ENCODE data around the gene FOXL3.
"Not testable (repeated sequence)": the region's sequence is repeated elsewhere in the genome, so short reads cannot be mapped to it uniquely, and the experiment has no call there.

Gene FOXL3

GRCh38 chr7:257647-257992 lies 32.4 kb upstream of the FOXL3 start:
- no peak for TF ChIP-seq JUND (IDR thresholded peaks at IDR 0.05; ENCODE audit: low read depth)
- in situ Hi-C loops (cut with HindIII; ENCODE audit: low pct_unique_long_range_greater_than_20kb, low sequenced_read_pairs) = no loop called here
- DNase-seq (ENCODE audit: low read depth in 1 of 2, low spot score in 1 of 2) = no peak

DNA sequence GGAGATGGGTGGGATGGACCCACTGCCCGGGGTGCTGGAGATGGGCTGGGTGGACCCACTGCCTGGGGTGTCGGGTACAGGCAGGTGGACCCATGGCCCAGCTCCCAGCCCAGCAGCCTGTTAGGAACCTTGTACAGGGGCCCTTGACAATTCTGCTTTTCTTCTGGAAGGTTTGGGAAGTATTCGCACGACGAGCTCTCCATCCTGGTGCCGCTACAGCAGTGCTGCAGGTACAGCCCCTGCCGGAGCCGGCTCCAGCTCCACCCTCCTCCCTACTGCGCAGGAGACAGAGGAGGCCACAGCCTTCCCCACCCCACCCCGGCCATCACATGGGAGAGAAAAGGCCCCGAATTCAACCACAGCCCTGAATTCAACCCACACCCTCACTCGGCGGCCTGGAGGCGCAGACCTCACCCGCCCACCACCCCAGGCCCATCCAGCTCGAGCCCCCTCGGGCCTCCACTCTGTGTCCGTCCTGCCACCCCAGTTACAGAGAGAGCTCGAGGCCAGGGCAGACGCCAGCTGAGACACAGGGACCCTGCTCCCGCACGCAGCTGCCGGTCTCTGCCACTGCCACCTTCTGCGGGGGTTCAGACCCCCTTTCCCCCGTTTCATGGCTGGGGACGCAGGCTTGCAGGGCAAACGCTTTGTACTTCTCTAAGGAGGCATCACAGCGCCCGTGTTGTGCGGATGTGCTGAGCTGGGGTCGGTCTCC lies 31.3 kb upstream of the FOXL3 start:
- TF ChIP-seq JUND (IDR thresholded peaks at IDR 0.05; ENCODE audit: low read depth) = no peak
- DNase-seq (ENCODE audit: low read depth in 1 of 2, low spot score in 1 of 2) = no peak
- in situ Hi-C loops (cut with HindIII; ENCODE audit: low pct_unique_long_range_greater_than_20kb, low sequenced_read_pairs) = no loop called here

- no peak for TF ChIP-seq JUND (IDR thresholded peaks at IDR 0.05; ENCODE audit: low read depth)
- in situ Hi-C loops (cut with HindIII; ENCODE audit: low pct_unique_long_range_greater_than_20kb, low sequenced_read_pairs) = no loop called here
- DNase-seq (ENCODE audit: low read depth in 1 of 2, low spot score in 1 of 2) = no peak
Observed at GRCh38 chr7:259191-259505, 30.8 kb upstream of the FOXL3 start.

GRCh38 chr7:259751-260405 lies 30.1 kb upstream of the FOXL3 start:
- no peak for DNase-seq (ENCODE audit: low read depth in 1 of 2, low spot score in 1 of 2)
- no peak for TF ChIP-seq JUND (IDR thresholded peaks at IDR 0.05; ENCODE audit: low read depth)
- in situ Hi-C loops (cut with HindIII; ENCODE audit: low pct_unique_long_range_greater_than_20kb, low sequenced_read_pairs) = no loop called here

DNA sequence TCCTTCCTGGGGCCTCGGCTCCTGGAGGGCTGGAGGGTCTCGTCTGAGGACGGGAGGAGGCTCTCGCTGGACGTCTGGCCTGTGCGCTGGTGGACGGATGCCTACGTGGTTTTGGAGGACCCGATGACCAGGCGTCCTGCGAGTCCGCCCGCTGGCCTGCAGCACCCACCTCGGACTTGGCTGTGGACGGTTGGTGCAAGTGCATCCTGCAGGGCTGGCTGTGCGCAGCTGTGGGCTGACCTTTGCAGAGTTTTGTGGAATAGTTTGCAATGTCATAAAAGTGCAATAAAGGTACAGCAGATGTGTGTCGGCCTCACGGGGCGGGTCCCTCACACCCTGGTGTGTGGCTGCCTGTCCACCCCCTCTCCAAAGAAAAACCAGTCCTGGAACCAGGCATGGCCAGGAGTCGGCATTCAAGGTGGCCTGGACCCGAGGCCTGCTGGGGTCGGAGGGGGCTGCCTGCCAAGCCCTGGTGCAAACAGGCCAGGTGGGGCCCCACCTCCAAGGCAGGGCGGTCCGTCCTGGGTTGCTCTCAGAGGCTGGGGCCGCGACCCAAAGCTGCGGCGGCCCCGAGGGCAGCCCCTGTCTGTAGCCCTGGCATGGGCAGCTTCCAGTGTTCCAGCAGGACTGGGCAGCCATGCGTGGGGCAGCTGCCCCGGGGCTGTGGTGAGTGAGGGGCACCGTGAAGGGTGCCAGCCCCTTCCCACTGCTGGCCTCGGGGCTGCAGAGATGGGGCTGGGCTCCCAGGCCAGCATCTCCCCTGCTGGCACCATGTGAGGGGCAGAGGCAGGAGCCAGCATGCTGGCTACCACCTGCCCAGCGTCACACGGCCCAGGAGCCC lies 29.3 kb upstream of the FOXL3 start:
- DNase-seq (ENCODE audit: low read depth in 1 of 2, low spot score in 1 of 2) = no peak
- in situ Hi-C loops (cut with HindIII; ENCODE audit: low pct_unique_long_range_greater_than_20kb, low sequenced_read_pairs) = no loop called here
- TF ChIP-seq JUND (IDR thresholded peaks at IDR 0.05; ENCODE audit: low read depth) = no peak

DNA sequence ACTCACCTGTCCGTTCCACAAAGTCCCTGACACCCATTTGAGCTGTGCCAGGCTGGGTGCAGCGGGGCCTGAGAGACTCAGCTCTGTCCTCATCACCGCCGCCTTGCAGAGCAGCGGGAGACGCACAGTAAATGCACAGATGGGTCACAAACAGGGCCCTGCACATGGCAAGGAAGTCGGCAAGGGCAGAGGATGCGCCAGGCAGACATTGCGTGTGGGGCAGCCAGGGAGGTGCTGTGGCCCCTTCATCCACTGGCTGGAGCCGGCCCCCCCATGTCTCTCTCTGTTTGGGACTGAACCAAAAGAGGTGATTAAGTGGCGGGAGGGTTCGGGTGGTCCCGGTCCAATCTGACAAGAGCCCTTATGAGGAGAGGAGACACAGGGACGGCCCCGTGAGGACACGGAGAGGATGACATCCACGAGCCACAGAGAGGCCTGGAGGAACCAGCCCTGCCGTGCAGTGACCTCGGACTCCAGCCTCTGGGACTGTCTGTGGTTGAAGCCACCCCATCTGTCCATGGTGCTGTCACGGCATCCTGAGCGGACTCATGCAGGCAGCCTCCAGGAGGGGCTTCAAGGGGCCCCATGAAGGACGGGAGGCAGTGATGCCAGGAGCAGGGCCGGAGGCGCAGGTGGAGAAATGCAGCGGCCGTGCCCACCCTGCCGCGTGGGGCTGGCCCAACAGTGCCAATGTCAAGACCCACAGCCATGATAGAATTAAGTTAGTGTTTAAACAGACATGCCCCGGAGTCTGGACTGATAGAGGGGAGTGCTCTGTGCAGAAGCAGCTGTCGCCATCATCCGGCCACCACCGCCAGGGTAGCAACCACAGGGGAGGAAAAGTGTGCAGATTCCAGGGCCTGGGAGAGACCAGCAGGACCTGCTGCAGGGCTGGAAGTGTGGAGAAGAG lies 28.4 kb upstream of the FOXL3 start:
- in situ Hi-C loops (cut with HindIII; ENCODE audit: low pct_unique_long_range_greater_than_20kb, low sequenced_read_pairs) = no loop called here

DNA sequence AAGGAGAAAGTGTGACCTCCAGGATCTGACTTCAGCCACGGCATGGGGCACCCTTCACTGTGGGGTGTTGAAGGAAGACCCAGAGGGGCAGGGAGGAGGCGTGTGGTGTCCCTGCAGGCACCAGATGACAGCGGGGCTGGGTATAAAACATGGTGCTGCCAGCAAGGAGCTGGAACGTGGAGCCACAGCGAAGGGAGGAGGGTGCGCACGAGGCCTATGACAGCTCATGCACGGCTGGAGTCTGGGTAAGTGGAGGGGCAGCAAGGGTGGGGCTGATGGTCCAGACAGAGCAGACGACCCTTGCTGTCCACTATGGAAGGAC lies 27.8 kb upstream of the FOXL3 start:
- in situ Hi-C loops (cut with HindIII; ENCODE audit: low pct_unique_long_range_greater_than_20kb, low sequenced_read_pairs) = no loop called here
- no peak for TF ChIP-seq JUND (IDR thresholded peaks at IDR 0.05; ENCODE audit: low read depth)
- no peak for DNase-seq (ENCODE audit: low read depth in 1 of 2, low spot score in 1 of 2)

More for the DNA sequence above, 28.4 kb upstream of the FOXL3 start:
- DNase-seq (ENCODE audit: low read depth in 1 of 2, low spot score in 1 of 2) = no peak
- no peak for TF ChIP-seq JUND (IDR thresholded peaks at IDR 0.05; ENCODE audit: low read depth)

DNA sequence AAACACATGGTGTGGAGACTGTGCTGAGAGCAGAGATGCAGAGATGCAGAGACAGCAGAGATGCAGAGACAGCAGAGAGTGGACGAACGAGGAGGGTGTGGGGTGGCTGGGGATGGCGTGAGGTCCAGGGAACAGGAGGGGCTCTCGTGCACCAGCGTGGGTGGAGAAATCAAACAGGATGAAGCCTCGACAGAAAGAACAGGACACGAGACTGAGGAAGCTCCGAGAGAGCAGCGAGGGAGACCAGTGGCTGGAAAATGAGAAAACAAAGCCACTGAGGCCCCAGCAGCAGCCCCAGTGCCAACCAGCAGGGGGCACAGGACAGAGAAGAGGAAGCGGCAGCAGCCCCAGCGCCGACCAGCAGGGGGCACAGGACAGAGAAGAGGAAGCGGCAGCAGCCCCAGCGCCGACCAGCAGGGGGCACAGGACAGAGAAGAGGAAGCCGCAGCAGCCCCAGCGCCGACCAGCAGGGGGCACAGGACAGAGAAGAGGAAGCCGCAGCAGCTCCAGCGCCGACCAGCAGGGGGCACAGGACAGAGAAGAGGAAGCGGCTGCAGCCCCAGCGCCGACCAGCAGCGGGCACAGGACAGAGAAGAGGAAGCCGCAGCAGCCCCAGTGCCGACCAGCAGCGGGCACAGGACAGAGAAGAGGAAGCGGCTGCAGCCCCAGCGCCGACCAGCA lies 27.2 kb upstream of the FOXL3 start:
- DNase-seq (ENCODE audit: low read depth in 1 of 2, low spot score in 1 of 2); in situ Hi-C loops (cut with HindIII; ENCODE audit: low pct_unique_long_range_greater_than_20kb, low sequenced_read_pairs): not testable (repeated sequence)

DNA sequence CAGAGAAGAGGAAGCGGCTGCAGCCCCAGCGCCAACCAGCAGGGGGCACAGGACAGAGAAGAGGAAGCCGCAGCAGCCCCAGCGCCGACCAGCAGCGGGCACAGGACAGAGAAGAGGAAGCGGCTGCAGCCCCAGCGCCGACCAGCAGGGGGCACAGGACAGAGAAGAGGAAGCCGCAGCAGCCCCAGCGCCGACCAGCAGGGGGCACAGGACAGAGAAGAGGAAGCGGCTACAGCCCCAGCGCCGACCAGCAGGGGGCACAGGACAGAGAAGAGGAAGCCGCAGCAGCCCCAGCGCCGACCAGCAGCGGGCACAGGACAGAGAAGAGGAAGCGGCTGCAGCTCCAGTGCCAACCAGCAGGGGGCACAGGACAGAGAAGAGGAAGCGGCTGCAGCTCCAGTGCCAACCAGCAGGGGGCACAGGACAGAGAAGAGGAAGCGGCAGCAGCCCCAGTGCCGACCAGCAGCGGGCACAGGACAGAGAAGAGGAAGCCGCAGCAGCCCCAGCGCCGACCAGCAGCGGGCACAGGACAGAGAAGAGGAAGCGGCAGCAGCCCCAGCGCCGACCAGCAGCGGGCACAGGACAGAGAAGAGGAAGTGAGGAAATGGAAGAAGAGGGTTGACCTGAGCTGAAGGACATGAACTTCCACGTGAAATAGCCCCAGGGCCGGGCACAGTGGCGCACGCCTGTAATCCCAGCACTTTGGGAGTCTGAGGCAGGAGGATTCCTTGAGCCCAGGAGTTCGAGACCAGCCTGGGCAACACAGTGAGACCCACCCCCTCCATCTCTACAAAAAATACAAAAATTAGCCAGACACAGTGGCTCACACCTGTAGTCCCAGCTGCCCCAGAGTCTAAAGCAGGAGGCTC lies 26.3 kb upstream of the FOXL3 start:
- peak in 1 of 2 experiments; percentile 63 for DNase-seq (ENCODE audit: low read depth in 1 of 2, low spot score in 1 of 2)

GRCh38 chr7:264541-265191 lies 25.3 kb upstream of the FOXL3 start:
- DNase-seq (ENCODE audit: low read depth in 1 of 2, low spot score in 1 of 2) = peak; percentile 81 to 84
- in situ Hi-C loops (cut with HindIII; ENCODE audit: low pct_unique_long_range_greater_than_20kb, low sequenced_read_pairs) = no loop called here
- TF ChIP-seq JUND (IDR thresholded peaks at IDR 0.05; ENCODE audit: low read depth) = no peak

More for the DNA sequence above, 26.3 kb upstream of the FOXL3 start:
- in situ Hi-C loops (cut with HindIII; ENCODE audit: low pct_unique_long_range_greater_than_20kb, low sequenced_read_pairs) = not testable (repeated sequence)
